Measurements from ENCODE around the gene FCAMR. TPM values are rescaled to one million over a fixed set of nuclear protein-coding genes. Genes with fewer than 3 reads are reported as not detected.

The FCAMR gene
- total and polyA plus RNA-seq, 2 donors (not counting 3 experiments of a cell fraction or from before 2014, with no cell fraction given): not detected

GRCh38 chr1:207017615-207018559 lies 47.6 kb upstream of the FCAMR start:
- H3K4me2 ChIP-seq (ENCODE audit: insufficient read depth, low read length): no peak overlapping the region
- H3K79me2 ChIP-seq (ENCODE audit: control insufficient read depth, insufficient read depth, low read length): no peaks in the 10 kb centered on the region
- no peaks in the 10 kb centered on the region for H3K9me1 ChIP-seq (replicated peaks; ENCODE audit: control insufficient read depth, extremely low read depth, insufficient read depth, low read length)
- H3K9me3 ChIP-seq (replicated peaks; ENCODE audit: control insufficient read depth, insufficient read depth, low read length): no peaks in the 10 kb centered on the region
- peaks cover 3 to 5% of the 10 kb centered on the region in 2 experiments for H3K27me3 ChIP-seq (ENCODE audit: control insufficient read depth in 2 of 2, insufficient read depth in 2 of 2, low read length in 2 of 2)
- H3K9ac ChIP-seq (replicated peaks; ENCODE audit: extremely low read depth, insufficient read depth, low read length): no peak overlapping the region
- H3K27ac ChIP-seq (ENCODE audit: insufficient read depth, low read depth, low read length): no peak overlapping the region
- DNase-seq (ENCODE audit: low read depth, low spot score) (no peak), FAIRE-seq (no peak)
- no peak overlapping the region for H3K4me3 ChIP-seq (replicated peaks in 1 of 3; ENCODE audit: insufficient read depth in 1 of 3, low read depth in 1 of 3, low read length in 3 of 3)
- intact Hi-C loops (cut with micrococcal nuclease): no loop called here
- H3K4me1 ChIP-seq (ENCODE audit: control insufficient read depth, extremely low read depth, insufficient read depth, low read length): no peaks in the 10 kb centered on the region
- dilution Hi-C loops (cut with MboI; ENCODE audit: extremely low pct_ligation_motif_present, low sequenced_read_pairs): no loop called here
- POLR2A ChIA-PET: no interaction called here
- CTCF ChIA-PET: interaction anchor here (0.9 to 1.4 kb wide), 4 partner anchors 12 to 387 kb away, joined by 3 to 4 read pairs (median 3); partner anchors contain the start of gene C1orf116
- BruUV-seq (replicated peaks): no TSS peak
- TF ChIP-seq MYC (IDR thresholded peaks at IDR 0.05; ENCODE audit: low read depth, low read length) (no peak), JUN (IDR thresholded peaks at IDR 0.05; ENCODE audit: borderline replicate concordance, insufficient read depth, insufficient read length, low read depth) (no peak), CTCF (IDR thresholded peaks at IDR 0.05; ENCODE audit: extremely low read depth in 1 of 2, insufficient read depth in 1 of 2, low read depth in 1 of 2, low read length in 2 of 2) (no peak), POLR2AphosphoS5 (IDR thresholded peaks at IDR 0.05; ENCODE audit: insufficient read depth, low read depth, low read length) (no peak), EZH2 (IDR thresholded peaks at IDR 0.05; ENCODE audit: borderline replicate concordance, low read depth, low read length, severe bottlenecking) (no peak), MAX (IDR thresholded peaks at IDR 0.05; ENCODE audit: insufficient read depth, insufficient read length) (no peak), POLR2A (IDR thresholded peaks at IDR 0.05; ENCODE audit: low read depth, low read length) (no peak), FOS (IDR thresholded peaks at IDR 0.05; ENCODE audit: borderline replicate concordance, insufficient read depth, low read length) (no peak), GATA2 (IDR thresholded peaks at IDR 0.05; ENCODE audit: insufficient read depth, insufficient read length, low read depth, low read length) (no peak)
- H3K36me3 ChIP-seq (ENCODE audit: control insufficient read depth in 2 of 2, extremely low read depth in 1 of 2, insufficient read depth in 2 of 2, low read length in 2 of 2): no peaks in the 10 kb centered on the region
- H4K20me1 ChIP-seq (replicated peaks; ENCODE audit: control insufficient read depth, extremely low read depth, insufficient read depth, low read length): no peaks in the 10 kb centered on the region
- H2AFZ ChIP-seq (ENCODE audit: low read depth, low read length): no peak overlapping the region

All from endothelial cell of umbilical vein (primary cell).